ENCODE measurements around the gene NDUFB2. TPM values are rescaled to one million over a fixed set of nuclear protein-coding genes. Genes with fewer than 3 reads are reported as not detected.
A peak's percentile ranks its signal among the peaks of the same experiment; 100 is the strongest.

The NDUFB2 gene
- total and polyA plus RNA-seq, 2 of the 13 experiments (the other 11 are each of a cell fraction or from before 2014, with no cell fraction given) = 206 to 221 TPM

- TF ChIP-seq SMARCE1 (IDR thresholded peaks at IDR 0.05; ENCODE audit: borderline replicate concordance) (no peak), ZFP37 (CRISPR knock-in tag; IDR thresholded peaks at IDR 0.05; ENCODE audit: borderline replicate concordance) (0 out of 2 replicates have a peak, but pooled peaks have one; percentile 22), NCOA2 (CRISPR knock-in tag; IDR thresholded peaks at IDR 0.05) (no peak), ZNF781 (CRISPR knock-in tag; IDR thresholded peaks at IDR 0.05; ENCODE audit: borderline replicate concordance, not compliant biosample characterization) (no peak), SP5 (CRISPR knock-in tag; IDR thresholded peaks at IDR 0.05; ENCODE audit: borderline replicate concordance, low read depth) (no peak), BRCA1 (CRISPR knock-in tag; IDR thresholded peaks at IDR 0.05) (no peak), SALL1 (CRISPR knock-in tag; IDR thresholded peaks at IDR 0.05) (no peak), THAP8 (CRISPR knock-in tag; IDR thresholded peaks at IDR 0.05; ENCODE audit: borderline replicate concordance) (0 out of 2 replicates have a peak, but pooled peaks have one; percentile 24), ZBED4 (CRISPR knock-in tag; IDR thresholded peaks at IDR 0.05; ENCODE audit: borderline replicate concordance) (no peak), YEATS2 (CRISPR knock-in tag; IDR thresholded peaks at IDR 0.05; ENCODE audit: borderline replicate concordance) (peak; percentile 47; the same call in 1 of the 2 replicates), JDP2 (CRISPR knock-in tag; IDR thresholded peaks at IDR 0.05; ENCODE audit: borderline replicate concordance) (no peak), CERS6 (CRISPR knock-in tag; IDR thresholded peaks at IDR 0.05) (no peak), CREB1 (IDR thresholded peaks at IDR 0.05) (peak; percentile 100), CREB1 (CRISPR knock-in tag; IDR thresholded peaks at IDR 0.05) (peak; percentile 95), ZXDC (CRISPR knock-in tag; IDR thresholded peaks at IDR 0.05) (no peak), RBAK (CRISPR knock-in tag; IDR thresholded peaks at IDR 0.05) (no peak), ZMYM2 (CRISPR knock-in tag; IDR thresholded peaks at IDR 0.05) (no peak), ZBTB33 (CRISPR knock-in tag; IDR thresholded peaks at IDR 0.05) (no peak), THAP7 (CRISPR knock-in tag; IDR thresholded peaks at IDR 0.05) (no peak)
Measured at GRCh38 chr7:140696024-140696679, 356 bp upstream of the NDUFB2 start (continued).
